HG03025 (cell line): ENCODE results near the gene CCDC124.
"Not testable (repeated sequence)": the region's sequence is repeated elsewhere in the genome, so short reads cannot be mapped to it uniquely, and the experiment has no call there.

Experiments
- ATAC-seq: cut with Tn5 transposase; IDR thresholded peaks from one replicate; pipeline ENCODE4 v1.9.1; 2021; ENCODE audit warnings: mild to moderate bottlenecking, moderate library complexity; ENCODE audit not compliant: unreplicated experiment, low FRiP score

The CCDC124 gene

GRCh38 chr19:17977488-17977887 lies 44.7 kb downstream of the CCDC124 start:
- no peak for ATAC-seq

DNA sequence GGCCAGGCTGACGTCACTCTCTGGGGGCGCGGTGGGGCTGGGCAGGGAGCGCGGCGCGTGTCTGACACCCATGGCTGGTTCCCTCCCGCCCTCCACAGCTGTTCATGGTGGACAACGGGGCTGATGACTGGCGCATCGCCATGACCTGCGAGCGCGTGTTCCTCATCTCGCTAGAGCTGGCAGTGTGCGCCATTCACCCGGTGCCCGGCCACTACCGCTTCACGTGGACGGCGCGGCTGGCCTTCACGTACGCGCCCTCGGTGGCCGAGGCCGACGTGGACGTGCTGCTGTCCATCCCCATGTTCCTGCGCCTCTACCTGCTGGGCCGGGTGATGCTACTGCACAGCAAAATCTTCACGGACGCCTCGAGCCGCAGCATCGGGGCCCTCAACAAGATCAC lies 48.8 kb downstream of the CCDC124 start:
- ATAC-seq, result no peak

DNA sequence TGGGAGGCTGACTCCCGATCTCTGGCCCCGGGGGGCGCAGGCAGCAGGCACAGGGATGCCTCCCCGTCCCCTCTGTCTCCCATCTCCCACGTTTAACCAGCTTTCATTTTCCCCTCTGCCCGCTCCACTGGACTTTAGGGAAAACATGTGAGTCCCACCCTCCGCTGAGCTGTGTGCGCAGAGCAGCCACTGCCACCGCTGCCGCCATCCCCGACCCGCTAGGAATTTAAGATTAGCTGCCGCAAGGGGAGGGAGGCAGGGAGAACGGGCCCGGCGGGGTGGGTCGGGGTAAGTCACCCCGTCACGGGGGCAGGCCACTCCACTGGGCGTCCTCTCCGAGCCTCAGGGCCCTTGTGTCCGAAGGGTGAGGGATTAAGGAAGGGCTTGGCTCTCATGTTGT lies 49.6 kb downstream of the CCDC124 start:
- ATAC-seq, result no peak

GRCh38 chr19:17985037-17985818 lies 52.4 kb downstream of the CCDC124 start:
- no peak for ATAC-seq

GRCh38 chr19:17986569-17986968 lies 53.8 kb downstream of the CCDC124 start:
- not testable (repeated sequence) for ATAC-seq

GRCh38 chr19:17988161-17988560 lies 55.3 kb downstream of the CCDC124 start:
- no peak for ATAC-seq

DNA sequence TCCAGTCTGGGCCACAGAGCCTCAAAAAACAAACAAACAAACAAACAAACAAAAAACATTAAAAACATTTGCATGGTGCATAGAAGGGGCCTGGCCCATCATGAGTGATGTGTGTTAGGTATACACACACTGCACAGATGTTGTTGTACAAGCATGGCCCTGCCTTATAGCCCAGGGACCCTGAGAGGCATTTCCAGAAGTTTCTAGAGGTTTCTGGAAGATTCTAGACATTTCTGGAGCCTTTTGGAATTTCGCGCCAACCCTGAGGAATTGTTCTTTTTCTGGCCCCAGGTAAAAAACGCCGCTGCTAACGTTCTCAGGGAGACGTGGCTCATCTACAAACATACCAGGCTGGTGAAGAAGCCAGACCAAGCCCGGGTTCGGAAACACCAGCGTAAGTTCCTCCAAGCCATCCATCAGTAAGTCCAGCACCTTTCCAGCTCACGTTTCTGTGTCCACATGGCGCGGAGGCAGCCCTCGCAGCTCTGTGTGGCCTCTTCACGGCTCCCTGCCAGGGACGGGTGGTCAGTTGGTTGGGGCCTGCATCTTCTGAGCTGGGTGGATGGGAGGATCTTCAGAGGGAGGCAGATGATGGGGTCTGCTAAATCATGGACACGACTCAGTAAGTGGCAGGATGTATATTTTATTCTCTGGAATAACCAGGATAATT lies 56.7 kb downstream of the CCDC124 start:
- no peak for ATAC-seq

DNA sequence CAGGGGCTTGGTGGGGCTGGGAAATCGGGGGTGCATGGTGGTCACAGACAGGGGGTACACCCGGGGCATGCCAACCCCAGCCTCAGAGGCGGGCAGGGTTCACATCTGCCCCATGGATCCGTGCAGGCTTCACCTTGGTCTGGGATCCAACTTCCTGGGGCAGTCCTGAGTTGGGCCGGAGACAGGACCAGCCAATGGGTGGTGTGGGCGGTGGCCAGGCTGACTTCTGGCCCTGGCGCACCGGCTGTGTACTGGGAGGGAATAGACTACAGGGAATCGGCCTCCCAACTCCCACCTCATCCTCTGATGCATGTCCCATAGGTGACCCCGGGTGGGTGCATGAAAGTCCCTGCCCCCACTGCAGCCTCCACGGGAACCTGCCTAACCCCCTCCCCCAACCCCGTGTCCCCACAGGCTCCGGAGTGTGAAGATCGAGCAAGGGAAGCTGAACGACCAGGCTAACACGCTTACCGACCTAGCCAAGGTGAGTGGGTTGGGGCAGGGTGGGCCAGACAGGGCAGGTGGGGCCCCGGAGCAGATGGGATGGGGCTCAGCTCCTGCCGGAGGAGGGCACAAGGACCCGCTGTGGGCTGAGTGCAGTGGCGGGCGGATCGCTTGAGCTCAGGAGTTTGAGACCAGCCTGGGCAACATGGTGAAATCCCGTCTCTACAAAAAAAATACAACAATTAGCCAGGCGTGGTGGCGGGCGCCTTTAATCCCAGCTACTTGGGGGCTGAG lies 60.4 kb downstream of the CCDC124 start:
- no peak for ATAC-seq
